T-cell (primary cell): ENCODE data around the gene EEF1A2. TPM values are rescaled to one million over a fixed set of nuclear protein-coding genes. Genes with fewer than 3 reads are reported as not detected.

Experiments used
- ATAC-seq, 4 experiments: fragments of 200-7000 bp in 3 of 4; fragments of 150-1000 bp in 1 of 4; cut with Tn5 transposase; replicated peaks in 1 of 4; 1 replicate in 3 of 4; 2 replicates in 1 of 4; pipeline ENCODE4 v1.10.0; 2021; ENCODE audit warnings: moderate library complexity in 3 of 4, mild to moderate bottlenecking in 2 of 4, moderate number of reproducible peaks in 1 of 4
- CTCF ChIA-PET, 2 donors: fragments of 300-600 bp; sonication (Branson Sonifier 250); formaldehyde crosslinking; loops; one replicate each; lab custom pipeline; 2022; ENCODE audit warnings: antibody characterized with exemption in 2 of 2; lab: Charles Lee
- POLR2A ChIA-PET, 2 donors: fragments of 300-600 bp; sonication (Branson Sonifier 250); formaldehyde crosslinking; loops; one replicate each; lab custom pipeline; 2022; ENCODE audit warnings: antibody characterized with exemption in 2 of 2; lab: Charles Lee
- DNase-seq, 35 experiments: peaks; one replicate each; pipeline versions ENCODE4 v3.0.0 to v3.0.0-alpha.2; 2013 to 2023
- H3K27ac ChIP-seq: one replicate; pipeline ENCODE4 v1.5.1; 2013; ENCODE audit warnings: low read length
- H3K27me3 ChIP-seq, 2 experiments: replicated peaks in 1 of 2; 1 replicate in 1 of 2; 2 replicates in 1 of 2; pipeline versions ENCODE4 v1.6.1 to v1.7.0; 2013; ENCODE audit warnings: low read length in 1 of 2, mixed read lengths in 1 of 2; ENCODE audit not compliant: control insufficient read depth in 2 of 2, insufficient read depth in 2 of 2; ENCODE audit errors: extremely low read depth in 1 of 2
- H3K36me3 ChIP-seq, 2 donors: 1 replicate in 1 of 2; 2 replicates in 1 of 2; pipeline versions ENCODE4 v1.6.1 to v1.7.0; 2013; ENCODE audit warnings: low read length in 1 of 2; ENCODE audit not compliant: control insufficient read depth in 2 of 2, insufficient read depth in 1 of 2; ENCODE audit errors: extremely low read depth in 1 of 2
- H3K4me1 ChIP-seq, 2 experiments: 1 replicate in 1 of 2; 2 replicates in 1 of 2; pipeline versions ENCODE4 v1.6.1 to v1.7.0; 2013; ENCODE audit warnings: low read length in 2 of 2, mixed read lengths in 1 of 2; ENCODE audit not compliant: insufficient read depth in 2 of 2, control insufficient read depth in 1 of 2; ENCODE audit errors: extremely low read depth in 1 of 2
- H3K4me3 ChIP-seq, 2 donors: 1 replicate in 1 of 2; 2 replicates in 1 of 2; pipeline versions ENCODE4 v1.5.1 to v1.7.0; 2013; ENCODE audit warnings: mild to moderate bottlenecking in 2 of 2, low read length in 1 of 2, moderate library complexity in 1 of 2; ENCODE audit not compliant: control insufficient read depth in 1 of 2; ENCODE audit errors: extremely low read depth in 1 of 2
- H3K9me3 ChIP-seq: 2 replicates; pipeline ENCODE4 v1.7.0; 2013
- H3K27ac Mint-ChIP-seq, 2 donors: one replicate each; pipeline ENCODE4 v1.8.0; 2020 to 2021; ENCODE audit warnings: mild to moderate bottlenecking in 2 of 2, mixed read lengths in 2 of 2
- H3K27me3 Mint-ChIP-seq, 2 donors: one replicate each; pipeline ENCODE4 v1.8.0; 2021 to 2022; ENCODE audit warnings: mixed read lengths in 2 of 2
- H3K36me3 Mint-ChIP-seq: one replicate; pipeline ENCODE4 v1.8.0; 2021; ENCODE audit warnings: mixed read lengths
- H3K4me1 Mint-ChIP-seq, 3 donors: one replicate each; pipeline ENCODE4 v1.8.0; 2020 to 2022; ENCODE audit warnings: mixed read lengths in 3 of 3, mild to moderate bottlenecking in 1 of 3
- H3K4me3 Mint-ChIP-seq, 3 donors: one replicate each; pipeline ENCODE4 v1.8.0; 2020 to 2022; ENCODE audit warnings: mild to moderate bottlenecking in 3 of 3, mixed read lengths in 3 of 3, moderate library complexity in 3 of 3
- H3K9me3 Mint-ChIP-seq, 3 donors: one replicate each; pipeline ENCODE4 v1.8.0; 2020 to 2022; ENCODE audit warnings: mixed read lengths in 3 of 3
- WGBS: methylation state at CpG from one replicate; pipeline ENCODE4 v1.1.5; 2013; ENCODE audit warnings: missing lambda C conversion rate; ENCODE audit not compliant: insufficient coverage; 5-methylcytosine and 5-hydroxymethylcytosine counted together
- total RNA-seq, 35 experiments: library from RNA in 6 of 35; stranded (reverse) in 6 of 35; fragments of 120-200 nt in 1 of 35; gene quantifications; one replicate each; pipeline versions ENCODE4 v1.2.1 to v1.2.4 and lab custom pipeline; 2013 to 2026

EEF1A2 gene
- total RNA-seq, 5 donors from 2014 or later (not counting 1 experiment from before 2014, with no cell fraction given) = 0.50 to 3.1 (median 1.1) TPM

- Histone ChIP-seq H3K27ac (no peak overlapping the region), H3K27me3 (peaks cover 0 to 65% of the 10 kb centered on the region in 2 experiments), H3K9me3 (no peaks in the 10 kb centered on the region), H3K4me3 (no peak overlapping the region), H3K4me1 (peaks cover 0 to 10% of the 10 kb centered on the region in 2 experiments), H3K36me3 (no peaks in the 10 kb centered on the region)
- DNase-seq = no peak
- no peaks in the 10 kb centered on the region for H3K9me3 Mint-ChIP-seq
- H3K4me1 Mint-ChIP-seq = peaks cover 0 to 4% (median 2%) of the 10 kb centered on the region in 3 donors
- peaks cover 13 to 33% of the 10 kb centered on the region in 2 donors for H3K27me3 Mint-ChIP-seq
- H3K4me3 Mint-ChIP-seq = no peak overlapping the region
- CTCF ChIA-PET = no interaction called here
- POLR2A ChIA-PET = no interaction called here
- H3K27ac Mint-ChIP-seq = no peak overlapping the region
- ATAC-seq = no peak
- 59% methylated on average over 4 of the region's 4 CpGs for WGBS
- H3K36me3 Mint-ChIP-seq = no peaks in the 10 kb centered on the region
These were observed 7.2 kb downstream of the EEF1A2 start for GRCh38 chr20:63491635-63492230.

GRCh38 chr20:63491078-63491477 is 7.8 kb downstream of the EEF1A2 start:
- 77% methylated on average over 4 of the region's 4 CpGs for WGBS
- Histone ChIP-seq H3K27me3 (peaks cover 0 to 65% of the 10 kb centered on the region in 2 experiments), H3K4me1 (peaks cover 0 to 4% of the 10 kb centered on the region in 2 experiments), H3K27ac (no peak overlapping the region), H3K9me3 (no peaks in the 10 kb centered on the region), H3K36me3 (no peaks in the 10 kb centered on the region), H3K4me3 (no peak overlapping the region)
- Mint-ChIP-seq H3K4me1 (peaks cover 0 to under 1% (median 0%) of the 10 kb centered on the region in 3 donors), H3K36me3 (no peaks in the 10 kb centered on the region), H3K4me3 (no peak overlapping the region), H3K27me3 (peaks cover 15 to 33% of the 10 kb centered on the region in 2 donors), H3K9me3 (no peaks in the 10 kb centered on the region), H3K27ac (no peak overlapping the region)
- CTCF ChIA-PET = no interaction called here
- DNase-seq = no peak
- POLR2A ChIA-PET = no interaction called here
- no peak for ATAC-seq

- H3K36me3 Mint-ChIP-seq = no peaks in the 10 kb centered on the region
- peaks cover 16 to 39% of the 10 kb centered on the region in 2 donors for H3K27me3 Mint-ChIP-seq
- no peak for ATAC-seq
- Histone ChIP-seq H3K27ac (no peak overlapping the region), H3K9me3 (no peaks in the 10 kb centered on the region), H3K27me3 (peaks cover 0 to 65% of the 10 kb centered on the region in 2 experiments), H3K36me3 (no peaks in the 10 kb centered on the region), H3K4me3 (no peak overlapping the region), H3K4me1 (no peaks in the 10 kb centered on the region)
- CTCF ChIA-PET = no interaction called here
- no peak for DNase-seq
- no peak overlapping the region for H3K4me3 Mint-ChIP-seq
- no peak overlapping the region for H3K27ac Mint-ChIP-seq
- WGBS = 86% methylated on average over 22 of the region's 24 CpGs
- H3K9me3 Mint-ChIP-seq = no peaks in the 10 kb centered on the region
- POLR2A ChIA-PET = no interaction called here
- H3K4me1 Mint-ChIP-seq = no peaks in the 10 kb centered on the region
These were observed 8.5 kb downstream of the EEF1A2 start for GRCh38 chr20:63490416-63490815.

GRCh38 chr20:63488315-63489251 is 10.3 kb downstream of the EEF1A2 start:
- Mint-ChIP-seq H3K27me3 (peaks cover 16 to 43% of the 10 kb centered on the region in 2 donors), H3K9me3 (no peaks in the 10 kb centered on the region), H3K36me3 (no peaks in the 10 kb centered on the region), H3K4me1 (no peaks in the 10 kb centered on the region), H3K27ac (no peak overlapping the region), H3K4me3 (no peak overlapping the region)
- Histone ChIP-seq H3K27me3 (peaks cover 0 to 74% of the 10 kb centered on the region in 2 experiments), H3K4me1 (no peaks in the 10 kb centered on the region), H3K27ac (no peak overlapping the region), H3K4me3 (no peak overlapping the region), H3K36me3 (no peaks in the 10 kb centered on the region), H3K9me3 (no peaks in the 10 kb centered on the region)
- ChIA-PET POLR2A (interaction anchor here in 1 of 2 donors (0.6 kb wide), 1 partner anchor 107 kb away, joined by 5 read pairs; no protein-coding TSS in a partner anchor), CTCF (interaction anchor here in 1 of 2 donors (0.6 kb wide), 1 partner anchor 12 kb away, joined by 6 read pairs; no protein-coding TSS in a partner anchor)
- ATAC-seq (no peak), DNase-seq (no peak)
- 19% methylated on average over 81 of the region's 83 CpGs for WGBS

- Histone ChIP-seq H3K4me3 (no peak overlapping the region), H3K27me3 (peaks cover 0 to 80% of the 10 kb centered on the region in 2 experiments), H3K4me1 (no peaks in the 10 kb centered on the region), H3K36me3 (no peaks in the 10 kb centered on the region), H3K9me3 (no peaks in the 10 kb centered on the region), H3K27ac (no peak overlapping the region)
- ChIA-PET CTCF (no interaction called here), POLR2A (no interaction called here)
- H3K9me3 Mint-ChIP-seq = no peaks in the 10 kb centered on the region
- DNase-seq (no peak), ATAC-seq (no peak)
- peaks cover 0 to 2% (median 0%) of the 10 kb centered on the region in 3 donors for H3K4me1 Mint-ChIP-seq
- no peaks in the 10 kb centered on the region for H3K36me3 Mint-ChIP-seq
- 20% methylated on average over 35 of the region's 40 CpGs for WGBS
- no peak overlapping the region for H3K27ac Mint-ChIP-seq
- H3K27me3 Mint-ChIP-seq = peaks cover 19 to 45% of the 10 kb centered on the region in 2 donors
- no peak overlapping the region for H3K4me3 Mint-ChIP-seq
These were observed 11.1 kb downstream of the EEF1A2 start for GRCh38 chr20:63487781-63488241.

GRCh38 chr20:63487116-63487764 is 11.6 kb downstream of the EEF1A2 start:
- H3K9me3 ChIP-seq = no peaks in the 10 kb centered on the region
- H3K9me3 Mint-ChIP-seq = no peaks in the 10 kb centered on the region
- no peak overlapping the region for H3K27ac Mint-ChIP-seq
- CTCF ChIA-PET = no interaction called here
- DNase-seq = no peak
- WGBS = 56% methylated on average over 7 of the region's 14 CpGs
- H3K4me3 ChIP-seq = no peak overlapping the region
- ATAC-seq = no peak
- no peak overlapping the region for H3K27ac ChIP-seq
- no peaks in the 10 kb centered on the region for H3K4me1 ChIP-seq
- no peaks in the 10 kb centered on the region for H3K36me3 ChIP-seq
- H3K27me3 Mint-ChIP-seq = peaks cover 19 to 51% of the 10 kb centered on the region in 2 donors
- POLR2A ChIA-PET = no interaction called here
- peaks cover 0 to 2% (median 0%) of the 10 kb centered on the region in 3 donors for H3K4me1 Mint-ChIP-seq
- no peaks in the 10 kb centered on the region for H3K36me3 Mint-ChIP-seq
- H3K27me3 ChIP-seq = peaks cover 0 to 86% of the 10 kb centered on the region in 2 experiments
- no peak overlapping the region for H3K4me3 Mint-ChIP-seq
